H9 (cell line): ENCODE data around the gene TAGLN3. TPM values are rescaled to one million over a fixed set of nuclear protein-coding genes. Genes with fewer than 3 reads are reported as not detected.

Experiments used
- DNase-seq: peaks from one replicate; pipeline ENCODE4 v3.0.0-alpha.2; 2017
- H2AFZ ChIP-seq: one replicate; pipeline ENCODE4 v1.6.1; 2013; ENCODE audit warnings: mild to moderate bottlenecking, low read length, control low read depth, moderate library complexity
- H2AK5ac ChIP-seq: 2 replicates; pipeline ENCODE4 v1.6.1; 2013; ENCODE audit warnings: low read length, control low read depth, mixed read lengths; ENCODE audit not compliant: insufficient read length
- H2BK120ac ChIP-seq: one replicate; pipeline ENCODE4 v1.6.1; 2013; ENCODE audit warnings: low read depth, mild to moderate bottlenecking, low read length, control low read depth, inconsistent platforms; ENCODE audit not compliant: poor library complexity, severe bottlenecking
- H2BK12ac ChIP-seq: 2 replicates; pipeline ENCODE4 v1.6.1; 2013; ENCODE audit warnings: low read length, control low read depth, mixed read lengths, low read depth; ENCODE audit not compliant: insufficient read length
- H2BK15ac ChIP-seq: 2 replicates; pipeline ENCODE4 v1.6.1; 2013; ENCODE audit warnings: low read depth, low read length, control low read depth
- H2BK20ac ChIP-seq: one replicate; pipeline ENCODE4 v1.6.1; 2013; ENCODE audit warnings: low read depth, mild to moderate bottlenecking, low read length, control low read depth, inconsistent platforms; ENCODE audit not compliant: poor library complexity, severe bottlenecking
- H2BK5ac ChIP-seq: 2 replicates; pipeline ENCODE4 v1.6.1; 2013; ENCODE audit warnings: low read length, control low read depth, mixed read lengths; ENCODE audit not compliant: insufficient read length
- H3K14ac ChIP-seq: 2 replicates; pipeline ENCODE4 v1.6.1; 2013; ENCODE audit warnings: low read length, control low read depth; ENCODE audit not compliant: insufficient read depth
- H3K18ac ChIP-seq: 2 replicates; pipeline ENCODE4 v1.6.1; 2013; ENCODE audit warnings: low read depth, mild to moderate bottlenecking, mixed read lengths, low read length, control low read depth; ENCODE audit not compliant: insufficient read length
- H3K23ac ChIP-seq: 2 replicates; pipeline ENCODE4 v1.6.1; 2013; ENCODE audit warnings: low read length, control low read depth, mixed read lengths, low read depth; ENCODE audit not compliant: insufficient read length
- H3K23me2 ChIP-seq: 2 replicates; pipeline ENCODE4 v1.6.1; 2013; ENCODE audit warnings: low read depth, mild to moderate bottlenecking, mixed read lengths, low read length, control low read depth; ENCODE audit not compliant: insufficient read length, poor library complexity, severe bottlenecking
- H3K27ac ChIP-seq: 2 replicates; pipeline ENCODE4 v1.5.1; 2013; ENCODE audit warnings: low read length, control low read depth, mixed read lengths, low read depth; ENCODE audit not compliant: insufficient read length
- H3K27me3 ChIP-seq: 2 replicates; pipeline ENCODE4 v1.6.1; 2013; ENCODE audit warnings: low read length, control low read depth, inconsistent platforms; ENCODE audit not compliant: insufficient read depth
- H3K4ac ChIP-seq: 2 replicates; pipeline ENCODE4 v1.6.1; 2013; ENCODE audit warnings: low read depth, mild to moderate bottlenecking, control low read depth, inconsistent platforms, low read length, moderate library complexity
- H3K4me1 ChIP-seq: 2 replicates; pipeline ENCODE4 v1.6.1; 2013; ENCODE audit warnings: low read length, control low read depth, inconsistent platforms; ENCODE audit not compliant: insufficient read depth
- H3K4me2 ChIP-seq: 2 replicates; pipeline ENCODE4 v1.6.1; 2013; ENCODE audit warnings: low read length, control low read depth, mixed read lengths; ENCODE audit not compliant: insufficient read length, insufficient read depth
- H3K56ac ChIP-seq: 2 replicates; pipeline ENCODE4 v1.6.1; 2013; ENCODE audit warnings: low read depth, mild to moderate bottlenecking, mixed read lengths, low read length, control low read depth; ENCODE audit not compliant: insufficient read length
- H3K79me1 ChIP-seq: 2 replicates; pipeline ENCODE4 v1.6.1; 2013; ENCODE audit warnings: low read depth, mild to moderate bottlenecking, moderate library complexity, low read length, control low read depth, inconsistent platforms; ENCODE audit not compliant: insufficient read depth, poor library complexity, severe bottlenecking
- H3K79me2 ChIP-seq: 2 replicates; pipeline ENCODE4 v1.6.1; 2013; ENCODE audit warnings: low read length, control low read depth, inconsistent platforms; ENCODE audit not compliant: insufficient read depth
- H3K9ac ChIP-seq: 2 replicates; pipeline ENCODE4 v1.6.1; 2013; ENCODE audit warnings: low read length, control low read depth, mixed read lengths; ENCODE audit not compliant: insufficient read length; ENCODE audit errors: extremely low read depth
- H3K9me3 ChIP-seq: one replicate; pipeline ENCODE4 v1.6.1; 2013; ENCODE audit warnings: low read depth, low read length, inconsistent platforms; ENCODE audit not compliant: control insufficient read depth
- H3T11ph ChIP-seq: one replicate; pipeline ENCODE4 v1.6.1; 2013; ENCODE audit warnings: mild to moderate bottlenecking, low read length, control low read depth, inconsistent platforms
- H4K20me1 ChIP-seq: one replicate; pipeline ENCODE4 v1.6.1; 2013; ENCODE audit not compliant: control insufficient read depth, insufficient read length, insufficient read depth
- H4K5ac ChIP-seq: 2 replicates; pipeline ENCODE4 v1.6.1; 2013; ENCODE audit warnings: low read depth, mild to moderate bottlenecking, mixed read lengths, low read length, control low read depth; ENCODE audit not compliant: insufficient read length
- H4K8ac ChIP-seq: replicated peaks from 2 replicates; pipeline ENCODE4 v1.6.1; 2013; ENCODE audit warnings: low read length, control low read depth, mixed read lengths, low read depth; ENCODE audit not compliant: insufficient read length
- H4K91ac ChIP-seq: 2 replicates; pipeline ENCODE4 v1.6.1; 2013; ENCODE audit warnings: low read depth, mild to moderate bottlenecking, moderate library complexity, mixed read lengths, low read length, control low read depth; ENCODE audit not compliant: insufficient read length
- H3K27ac Mint-ChIP-seq, 3 experiments: 2 replicates in 2 of 3; 3 replicates in 1 of 3; pipeline ENCODE4 v1.8.0; 2020 to 2021; ENCODE audit warnings: mixed read lengths in 3 of 3, mild to moderate bottlenecking in 1 of 3, moderate library complexity in 1 of 3
- H3K27me3 Mint-ChIP-seq: 2 replicates; pipeline ENCODE4 v1.8.0; 2021; ENCODE audit warnings: low read depth, mild to moderate bottlenecking, moderate library complexity, mixed read lengths
- H3K36me3 Mint-ChIP-seq, 3 experiments: 2 replicates in 2 of 3; 3 replicates in 1 of 3; pipeline ENCODE4 v1.8.0; 2020 to 2021; ENCODE audit warnings: low read depth in 3 of 3, mixed read lengths in 3 of 3; ENCODE audit not compliant: insufficient read depth in 1 of 3
- H3K4me1 Mint-ChIP-seq, 2 experiments: 2 replicates each; pipeline ENCODE4 v1.8.0; 2020; ENCODE audit warnings: mixed read lengths in 2 of 2
- H3K4me3 Mint-ChIP-seq, 2 experiments: 2 replicates in 1 of 2; 3 replicates in 1 of 2; pipeline ENCODE4 v1.8.0; 2020 to 2021; ENCODE audit warnings: mild to moderate bottlenecking in 2 of 2, mixed read lengths in 2 of 2, moderate library complexity in 1 of 2
- H3K9me3 Mint-ChIP-seq, 2 experiments: 2 replicates in 1 of 2; 3 replicates in 1 of 2; pipeline ENCODE4 v1.8.0; 2020; ENCODE audit warnings: mild to moderate bottlenecking in 2 of 2, mixed read lengths in 2 of 2, moderate library complexity in 1 of 2
- CTCF ChIP-seq: fragments of 200-600 bp; sonication (generic); conservative IDR thresholded peaks from 3 replicates; pipeline ENCODE4 v1.8.0; 2021; ENCODE audit warnings: antibody characterized with exemption, mild to moderate bottlenecking
- WGBS: extraction: QIAGEN DNeasy Blood & Tissue Kit; methylation state at CpG from one replicate; pipeline ENCODE4 v1.1.7; 2013; ENCODE audit warnings: missing lambda C conversion rate, low lambda C conversion rate, mixed read lengths; ENCODE audit not compliant: insufficient read length; ENCODE audit errors: extremely low coverage; 5-methylcytosine and 5-hydroxymethylcytosine counted together
- total RNA-seq: library from RNA; stranded (reverse); gene quantifications from 2 replicates; pipeline ENCODE4 v1.2.1, GENCODE V29; 2021

TAGLN3 gene
- total RNA-seq, 1 experiment from 2014 or later: 6.4 TPM

- DNase-seq: no peak
- no peaks in the 10 kb centered on the region for H3K27me3 Mint-ChIP-seq
- peaks cover 9 to 30% (median 30%) of the 10 kb centered on the region in 3 experiments; a peak in 6 of 7 replicates for H3K36me3 Mint-ChIP-seq
- Histone ChIP-seq H3K9me3 (no peaks in the 10 kb centered on the region), H4K5ac (no peak overlapping the region), H3K9ac (no peak overlapping the region), H2BK12ac (no peak overlapping the region), H2BK5ac (no peak overlapping the region), H2AK5ac (no peak overlapping the region), H3K14ac (no peak overlapping the region), H2BK15ac (no peak overlapping the region), H2AFZ (no peak overlapping the region), H2BK20ac (no peak overlapping the region), H4K8ac (no peak overlapping the region), H2BK120ac (no peak overlapping the region), H3K79me1 (no peaks in the 10 kb centered on the region), H3K4me1 (no peaks in the 10 kb centered on the region), H3T11ph (no peak overlapping the region), H3K27me3 (no peaks in the 10 kb centered on the region), H3K56ac (no peak overlapping the region), H3K79me2 (no peaks in the 10 kb centered on the region), H3K23me2 (no peaks in the 10 kb centered on the region), H3K4me2 (no peak overlapping the region), H3K27ac (no peak overlapping the region), H4K20me1 (no peaks in the 10 kb centered on the region), H4K91ac (no peak overlapping the region), H3K18ac (no peak overlapping the region), H3K23ac (no peak overlapping the region), H3K4ac (no peak overlapping the region)
- no peak overlapping the region for H3K4me3 Mint-ChIP-seq
- no peaks in the 10 kb centered on the region for H3K4me1 Mint-ChIP-seq
- no peaks in the 10 kb centered on the region for H3K9me3 Mint-ChIP-seq
- H3K27ac Mint-ChIP-seq: no peak overlapping the region
- WGBS: no CpG with 5 or more reads among the region's 3 CpGs
- no peak for TF ChIP-seq CTCF
These were observed 11.9 kb upstream of the TAGLN3 start for GRCh38 chr3:111986800-111987199.
